ENCODE data around the gene CATSPER3.

Gene CATSPER3

DNA sequence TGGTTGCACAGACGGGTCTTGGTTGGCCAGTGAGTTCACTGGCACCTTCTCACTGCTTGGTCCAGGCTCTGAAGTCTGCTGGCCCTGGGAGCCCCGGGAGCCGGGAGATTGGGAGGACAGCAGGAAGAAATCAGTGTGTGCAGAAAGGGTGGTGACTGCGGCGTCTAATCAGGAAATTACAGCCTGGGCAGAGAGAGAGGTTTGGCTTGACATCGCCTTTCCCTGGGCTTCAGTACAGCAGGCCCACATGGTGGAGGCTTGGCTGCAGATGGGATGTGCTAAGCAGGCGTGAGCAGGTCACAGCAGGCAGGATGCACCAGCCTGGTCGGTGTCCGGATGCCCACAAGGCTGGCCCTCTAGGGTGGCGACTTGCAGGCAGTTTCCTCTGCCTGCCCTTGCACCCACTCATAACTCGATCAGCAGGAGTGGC is 49.2 kb downstream of the CATSPER3 start:
- Histone ChIP-seq H4K91ac (ENCODE audit: low read depth, low read length) (no peak overlapping the region), H3K4me1 (ENCODE audit: control insufficient read depth in 1 of 2, insufficient read depth in 2 of 2, low read length in 2 of 2) (no peaks in the 10 kb centered on the region), H3K4me2 (ENCODE audit: low read length) (no peak overlapping the region), H3K36me3 (ENCODE audit: control insufficient read depth in 1 of 2, insufficient read depth in 2 of 2, low read length in 2 of 2) (no peaks in the 10 kb centered on the region), H2AK5ac (ENCODE audit: low read length) (no peak overlapping the region), H4K8ac (ENCODE audit: low read depth, low read length) (no peak overlapping the region), H3K27ac (ENCODE audit: low read depth, low read length) (no peak overlapping the region), H3K27me3 (ENCODE audit: insufficient read depth, low read length) (no peaks in the 10 kb centered on the region), H3K18ac (ENCODE audit: low read length) (no peak overlapping the region), H3K9me3 (ENCODE audit: insufficient read depth, low read depth, low read length) (no peaks in the 10 kb centered on the region), H3K14ac (ENCODE audit: low read length) (no peak overlapping the region), H2BK12ac (ENCODE audit: low read length) (no peak overlapping the region), H3K9ac (ENCODE audit: low read length) (no peak overlapping the region), H3K4ac (ENCODE audit: low read depth, low read length) (no peak overlapping the region), H3K79me2 (ENCODE audit: control insufficient read depth, insufficient read depth, low read length, poor library complexity) (no peaks in the 10 kb centered on the region), H3K79me1 (ENCODE audit: low read length) (no peaks in the 10 kb centered on the region), H3K4me3 (ENCODE audit: low read depth, low read length) (no peak overlapping the region), H2AFZ (ENCODE audit: insufficient read depth, low read length, poor library complexity) (no peak overlapping the region), H2BK120ac (ENCODE audit: insufficient read depth, low read length, poor library complexity) (no peak overlapping the region), H4K12ac (ENCODE audit: low read depth, low read length) (no peak overlapping the region), H3K23ac (ENCODE audit: low read length) (no peak overlapping the region), H2BK5ac (ENCODE audit: low read depth, low read length, poor library complexity) (no peak overlapping the region)
- no CpG with 5 or more reads among the region's 11 CpGs for WGBS (ENCODE audit: extremely low coverage, insufficient coverage, insufficient read length)
- DNase-seq = no peak

DNA sequence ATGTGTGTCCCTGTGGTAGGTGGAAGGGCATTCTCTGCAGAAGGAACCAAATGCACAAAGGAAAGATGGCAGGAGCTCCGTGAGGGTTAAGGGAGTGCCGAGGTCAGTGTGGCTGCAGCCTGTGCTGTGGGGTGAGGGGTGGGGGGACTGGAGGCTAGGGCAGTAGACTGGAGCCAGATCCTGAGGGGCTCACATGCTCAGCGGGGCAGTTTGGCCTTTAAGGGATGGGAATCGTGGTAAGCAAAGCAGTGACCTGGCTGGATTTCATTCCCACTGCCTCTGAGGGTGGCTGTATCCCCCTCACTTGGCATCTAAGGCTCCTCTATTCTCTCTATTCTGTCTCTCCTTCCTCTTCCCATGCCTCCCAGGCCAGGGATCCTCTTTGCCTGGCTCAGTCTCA is 50.8 kb downstream of the CATSPER3 start:
- Histone ChIP-seq H3K79me2 (ENCODE audit: control insufficient read depth, insufficient read depth, low read length, poor library complexity) (no peaks in the 10 kb centered on the region), H3K4me1 (ENCODE audit: control insufficient read depth in 1 of 2, insufficient read depth in 2 of 2, low read length in 2 of 2) (no peaks in the 10 kb centered on the region), H3K79me1 (ENCODE audit: low read length) (no peaks in the 10 kb centered on the region), H3K36me3 (ENCODE audit: control insufficient read depth in 1 of 2, insufficient read depth in 2 of 2, low read length in 2 of 2) (no peaks in the 10 kb centered on the region), H3K14ac (ENCODE audit: low read length) (no peak overlapping the region), H3K4ac (ENCODE audit: low read depth, low read length) (no peak overlapping the region), H2BK120ac (ENCODE audit: insufficient read depth, low read length, poor library complexity) (no peak overlapping the region), H4K91ac (ENCODE audit: low read depth, low read length) (no peak overlapping the region), H3K4me2 (ENCODE audit: low read length) (no peak overlapping the region), H2BK5ac (ENCODE audit: low read depth, low read length, poor library complexity) (no peak overlapping the region), H4K8ac (ENCODE audit: low read depth, low read length) (no peak overlapping the region), H3K23ac (ENCODE audit: low read length) (no peak overlapping the region), H3K9me3 (ENCODE audit: insufficient read depth, low read depth, low read length) (no peaks in the 10 kb centered on the region), H2AK5ac (ENCODE audit: low read length) (no peak overlapping the region), H4K12ac (ENCODE audit: low read depth, low read length) (no peak overlapping the region), H3K4me3 (ENCODE audit: low read depth, low read length) (no peak overlapping the region), H2BK12ac (ENCODE audit: low read length) (no peak overlapping the region), H3K27me3 (ENCODE audit: insufficient read depth, low read length) (no peaks in the 10 kb centered on the region), H3K27ac (ENCODE audit: low read depth, low read length) (no peak overlapping the region), H3K9ac (ENCODE audit: low read length) (no peak overlapping the region), H3K18ac (ENCODE audit: low read length) (no peak overlapping the region), H2AFZ (ENCODE audit: insufficient read depth, low read length, poor library complexity) (no peak overlapping the region)
- DNase-seq = no peak
- WGBS (ENCODE audit: extremely low coverage, insufficient coverage, insufficient read length) = no CpG with 5 or more reads among the region's 4 CpGs

DNA sequence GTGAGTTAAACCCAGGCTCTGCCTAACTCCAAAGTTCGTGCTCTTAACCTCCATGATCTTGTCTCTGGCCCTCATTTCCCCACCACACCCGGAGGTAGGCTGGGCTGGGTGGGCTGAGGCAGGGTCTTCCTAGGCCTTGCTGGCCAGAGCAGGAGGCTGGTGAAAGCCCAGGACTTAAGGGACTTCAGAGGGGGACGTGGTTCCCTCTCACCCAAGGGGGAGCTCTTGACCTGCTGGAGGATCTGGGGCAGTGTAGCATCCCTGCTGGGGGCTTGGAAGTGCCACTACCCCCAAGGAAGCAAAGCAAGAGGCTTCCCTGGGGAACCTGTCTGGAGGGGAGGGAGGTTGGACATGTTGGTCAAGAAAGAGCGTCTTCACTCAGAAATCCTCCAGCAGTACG is 51.6 kb downstream of the CATSPER3 start:
- H3K18ac ChIP-seq (ENCODE audit: low read length) = no peak overlapping the region
- no peak overlapping the region for H3K14ac ChIP-seq (ENCODE audit: low read length)
- no peaks in the 10 kb centered on the region for H3K4me1 ChIP-seq (ENCODE audit: control insufficient read depth in 1 of 2, insufficient read depth in 2 of 2, low read length in 2 of 2)
- no peak overlapping the region for H3K9ac ChIP-seq (ENCODE audit: low read length)
- no peak overlapping the region for H3K4me3 ChIP-seq (ENCODE audit: low read depth, low read length)
- H2AK5ac ChIP-seq (ENCODE audit: low read length) = no peak overlapping the region
- H3K4me2 ChIP-seq (ENCODE audit: low read length) = no peak overlapping the region
- H4K91ac ChIP-seq (ENCODE audit: low read depth, low read length) = no peak overlapping the region
- H3K36me3 ChIP-seq (ENCODE audit: control insufficient read depth in 1 of 2, insufficient read depth in 2 of 2, low read length in 2 of 2) = no peaks in the 10 kb centered on the region
- no peak overlapping the region for H3K27ac ChIP-seq (ENCODE audit: low read depth, low read length)
- H2BK120ac ChIP-seq (ENCODE audit: insufficient read depth, low read length, poor library complexity) = no peak overlapping the region
- no peak for DNase-seq
- H2AFZ ChIP-seq (ENCODE audit: insufficient read depth, low read length, poor library complexity) = no peak overlapping the region
- no peaks in the 10 kb centered on the region for H3K79me1 ChIP-seq (ENCODE audit: low read length)
- WGBS (ENCODE audit: extremely low coverage, insufficient coverage, insufficient read length) = no CpG with 5 or more reads among the region's 5 CpGs
- no peaks in the 10 kb centered on the region for H3K79me2 ChIP-seq (ENCODE audit: control insufficient read depth, insufficient read depth, low read length, poor library complexity)
- H3K23ac ChIP-seq (ENCODE audit: low read length) = no peak overlapping the region
- H4K12ac ChIP-seq (ENCODE audit: low read depth, low read length) = no peak overlapping the region
- no peak overlapping the region for H3K4ac ChIP-seq (ENCODE audit: low read depth, low read length)
- no peak overlapping the region for H4K8ac ChIP-seq (ENCODE audit: low read depth, low read length)
- H2BK5ac ChIP-seq (ENCODE audit: low read depth, low read length, poor library complexity) = no peak overlapping the region
- H2BK12ac ChIP-seq (ENCODE audit: low read length) = no peak overlapping the region
- H3K9me3 ChIP-seq (ENCODE audit: insufficient read depth, low read depth, low read length) = no peaks in the 10 kb centered on the region
- H3K27me3 ChIP-seq (ENCODE audit: insufficient read depth, low read length) = no peaks in the 10 kb centered on the region

DNA sequence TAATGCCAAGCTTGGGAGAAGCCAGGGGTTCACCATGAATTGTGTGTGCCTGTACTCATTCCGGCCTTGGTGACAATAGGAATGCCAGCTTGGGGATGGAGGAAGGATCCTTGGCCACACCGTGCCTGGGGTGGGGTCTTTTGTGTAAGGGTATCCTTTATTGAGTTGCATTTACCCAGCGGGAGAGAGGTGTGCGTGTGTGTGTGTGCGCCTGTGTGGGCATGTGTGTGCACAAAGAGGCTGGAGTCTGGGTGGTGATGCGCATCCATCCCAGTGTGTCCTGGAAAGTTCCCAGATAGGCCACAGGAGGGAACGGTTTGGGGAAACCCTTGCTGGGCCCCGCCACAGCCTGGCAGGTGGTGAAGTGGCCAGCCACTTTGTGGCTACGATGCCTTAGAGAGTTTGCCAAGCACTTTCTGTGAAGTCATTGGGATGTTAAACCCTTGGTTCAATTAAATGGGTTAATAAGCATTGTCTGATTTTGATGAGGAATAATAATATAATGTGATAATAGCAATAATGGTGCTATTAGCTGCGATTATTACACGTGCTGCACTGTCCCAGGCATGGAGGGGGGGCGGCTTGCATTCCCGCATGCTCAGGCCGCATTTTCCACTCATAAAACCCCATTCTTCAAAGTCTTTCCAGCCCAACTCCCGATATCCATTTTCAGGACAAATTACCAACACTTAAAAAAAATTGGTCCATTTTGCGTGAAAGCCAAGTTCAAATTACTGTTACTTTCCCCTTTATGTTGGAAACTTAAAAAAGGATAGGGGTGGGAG is 52.6 kb downstream of the CATSPER3 start:
- H2BK120ac ChIP-seq (ENCODE audit: insufficient read depth, low read length, poor library complexity) = no peak overlapping the region
- no peak overlapping the region for H3K27ac ChIP-seq (ENCODE audit: low read depth, low read length)
- no peak overlapping the region for H3K4me3 ChIP-seq (ENCODE audit: low read depth, low read length)
- no peak overlapping the region for H3K23ac ChIP-seq (ENCODE audit: low read length)
- H2BK5ac ChIP-seq (ENCODE audit: low read depth, low read length, poor library complexity) = no peak overlapping the region
- no peaks in the 10 kb centered on the region for H3K9me3 ChIP-seq (ENCODE audit: insufficient read depth, low read depth, low read length)
- H3K4me1 ChIP-seq (ENCODE audit: control insufficient read depth in 1 of 2, insufficient read depth in 2 of 2, low read length in 2 of 2) = no peaks in the 10 kb centered on the region
- no peaks in the 10 kb centered on the region for H3K79me2 ChIP-seq (ENCODE audit: control insufficient read depth, insufficient read depth, low read length, poor library complexity)
- H2AFZ ChIP-seq (ENCODE audit: insufficient read depth, low read length, poor library complexity) = no peak overlapping the region
- no peak overlapping the region for H3K4me2 ChIP-seq (ENCODE audit: low read length)
- H2BK12ac ChIP-seq (ENCODE audit: low read length) = no peak overlapping the region
- H3K18ac ChIP-seq (ENCODE audit: low read length) = no peak overlapping the region
- H3K36me3 ChIP-seq (ENCODE audit: control insufficient read depth in 1 of 2, insufficient read depth in 2 of 2, low read length in 2 of 2) = no peaks in the 10 kb centered on the region
- H4K12ac ChIP-seq (ENCODE audit: low read depth, low read length) = no peak overlapping the region
- DNase-seq = no peak
- WGBS (ENCODE audit: extremely low coverage, insufficient coverage, insufficient read length) = no CpG with 5 or more reads among the region's 16 CpGs
- H3K79me1 ChIP-seq (ENCODE audit: low read length) = no peaks in the 10 kb centered on the region
- no peaks in the 10 kb centered on the region for H3K27me3 ChIP-seq (ENCODE audit: insufficient read depth, low read length)
- no peak overlapping the region for H4K91ac ChIP-seq (ENCODE audit: low read depth, low read length)
- H4K8ac ChIP-seq (ENCODE audit: low read depth, low read length) = no peak overlapping the region
- H3K9ac ChIP-seq (ENCODE audit: low read length) = no peak overlapping the region
- no peak overlapping the region for H2AK5ac ChIP-seq (ENCODE audit: low read length)
- H3K4ac ChIP-seq (ENCODE audit: low read depth, low read length) = no peak overlapping the region
- H3K14ac ChIP-seq (ENCODE audit: low read length) = no peak overlapping the region

Data from trophoblast cell (in vitro differentiated cells and primary cell).